Upper lobe of left lung (tissue), 4 donors: ENCODE data around the gene CMYA5.

Experiments
- CTCF ChIP-seq, 6 experiments: fragments of 450-650 bp in 4 of 6; fragments of 200-600 bp in 2 of 6; sonication (generic) in 2 of 6; IDR thresholded peaks; one replicate each; pipeline ENCODE4 v1.5.1; 2016 to 2019; ENCODE audit warnings: antibody characterized with exemption in 6 of 6
- POLR2A ChIP-seq, 4 donors: fragments of 450-650 bp; IDR thresholded peaks; one replicate each; pipeline ENCODE4 v1.5.1; 2016 to 2017; ENCODE audit warnings: antibody characterized with exemption in 4 of 4, mild to moderate bottlenecking in 2 of 4
- POLR2AphosphoS5 ChIP-seq, 2 donors: sonication (generic); formaldehyde crosslinking; IDR thresholded peaks; one replicate each; pipeline ENCODE4 v1.5.1; 2017; ENCODE audit warnings: antibody characterized with exemption in 2 of 2

DNA sequence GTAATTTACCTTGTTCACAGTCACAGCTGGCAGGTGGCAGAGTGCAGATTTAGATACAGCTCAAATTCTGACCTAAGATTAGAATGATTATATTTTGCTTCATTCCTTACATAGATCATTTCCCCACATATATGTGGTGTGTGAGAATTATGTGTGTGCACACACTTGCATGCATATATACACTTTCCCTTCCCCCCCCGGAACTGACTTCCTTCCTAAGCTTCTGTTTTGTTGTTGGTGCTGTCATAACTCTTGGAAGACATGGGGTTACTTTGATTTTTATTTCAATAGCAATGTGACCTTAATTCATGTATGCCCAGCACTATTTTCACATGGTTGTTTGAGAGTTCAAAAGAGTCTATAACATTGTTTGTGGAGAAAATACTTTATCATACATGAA, 112.8 kb downstream of the CMYA5 start:
- no peak for TF ChIP-seq POLR2AphosphoS5 (IDR thresholded peaks at IDR 0.05)
- no peak for TF ChIP-seq POLR2A (IDR thresholded peaks at IDR 0.05)
- no peak for TF ChIP-seq CTCF (IDR thresholded peaks at IDR 0.05)
